H1 (cell line): ENCODE measurements around the gene AMOT. TPM values are rescaled to one million over a fixed set of nuclear protein-coding genes. Genes with fewer than 3 reads are reported as not detected.

Experiments
- CTCF ChIA-PET: fragments of 300-600 bp; sonication (Branson Sonifier 250); formaldehyde crosslinking; loops from one replicate; lab custom pipeline; 2021; ENCODE audit not compliant: partially characterized antibody; lab: Charles Lee
- POLR2A ChIA-PET: fragments of 300-600 bp; sonication (Branson Sonifier 250); formaldehyde crosslinking; loops from one replicate; lab custom pipeline; 2021; ENCODE audit warnings: inconsistent platforms; ENCODE audit not compliant: partially characterized antibody; lab: Charles Lee
- DNase-seq, 2 experiments: peaks; one replicate each; pipeline versions ENCODE4 v3.0.0 to v3.0.0-alpha.2; 2010 to 2022; ENCODE audit warnings: low spot score in 2 of 2, low read depth in 1 of 2, mixed read lengths in 1 of 2
- FAIRE-seq: peaks from 2 replicates; lab custom pipeline; 2011; peaks lifted over from hg19 to GRCh38; lab: Jason Lieb, UNC
- H2AFZ ChIP-seq: 2 replicates; pipeline ENCODE4 v1.8.1; 2012; ENCODE audit warnings: low read length, inconsistent platforms
- H2AK5ac ChIP-seq: 2 replicates; pipeline ENCODE4 v1.6.1; 2013; ENCODE audit warnings: low read depth, low read length
- H2BK120ac ChIP-seq: replicated peaks from 2 replicates; pipeline ENCODE3; 2013; ENCODE audit warnings: low read depth, low read length, inconsistent platforms
- H2BK12ac ChIP-seq: 2 replicates; pipeline ENCODE4 v1.6.1; 2013; ENCODE audit warnings: low read depth, low read length
- H2BK15ac ChIP-seq: 2 replicates; pipeline ENCODE4 v1.6.1; 2013; ENCODE audit warnings: low read length
- H2BK20ac ChIP-seq: 2 replicates; pipeline ENCODE4 v1.6.1; 2013; ENCODE audit warnings: low read length
- H2BK5ac ChIP-seq: 2 replicates; pipeline ENCODE4 v1.6.1; 2013; ENCODE audit warnings: low read depth, low read length
- H3K14ac ChIP-seq: 2 replicates; pipeline ENCODE4 v1.6.1; 2013; ENCODE audit warnings: inconsistent platforms; ENCODE audit not compliant: insufficient read length
- H3K18ac ChIP-seq: 2 replicates; pipeline ENCODE4 v1.6.1; 2013; ENCODE audit warnings: low read length; ENCODE audit errors: extremely low read depth
- H3K23ac ChIP-seq: 2 replicates; pipeline ENCODE4 v1.6.1; 2013; ENCODE audit warnings: inconsistent platforms; ENCODE audit not compliant: insufficient read length
- H3K23me2 ChIP-seq: 2 replicates; pipeline ENCODE4 v1.6.1; 2013; ENCODE audit warnings: low read depth, low read length
- H3K27ac ChIP-seq: 2 replicates; pipeline ENCODE4 v1.6.1; 2011; ENCODE audit warnings: low read depth, low read length, inconsistent platforms
- H3K27me3 ChIP-seq, 4 experiments: replicated peaks in 1 of 4; 1 replicate in 1 of 4; 2 replicates in 3 of 4; pipeline versions ENCODE4 v1.6.1 to v1.8.1; 2011 to 2013; ENCODE audit warnings: low read length in 3 of 4, mild to moderate bottlenecking in 3 of 4, inconsistent platforms in 2 of 4, mixed read lengths in 2 of 4, moderate library complexity in 1 of 4; ENCODE audit not compliant: control insufficient read depth in 3 of 4, insufficient read depth in 3 of 4; ENCODE audit errors: extremely low read depth in 1 of 4
- H3K36me3 ChIP-seq, 4 experiments: 2 replicates each; pipeline versions ENCODE4 v1.6.1 to v1.8.1; 2011 to 2013; ENCODE audit warnings: mild to moderate bottlenecking in 4 of 4, low read length in 3 of 4, moderate library complexity in 2 of 4, control low read depth in 1 of 4, inconsistent platforms in 1 of 4; ENCODE audit not compliant: insufficient read depth in 4 of 4, control insufficient read depth in 2 of 4
- H3K4ac ChIP-seq: replicated peaks from 2 replicates; pipeline ENCODE3; 2013; ENCODE audit warnings: low read length, low read depth, mixed read lengths, inconsistent platforms; ENCODE audit not compliant: insufficient read length
- H3K4me1 ChIP-seq, 4 experiments: replicated peaks in 1 of 4; 1 replicate in 1 of 4; 2 replicates in 3 of 4; pipeline versions ENCODE4 v1.6.1 to v1.8.1; 2011 to 2013; ENCODE audit warnings: low read length in 3 of 4, inconsistent platforms in 2 of 4, mixed read lengths in 1 of 4; ENCODE audit not compliant: insufficient read depth in 4 of 4, control insufficient read depth in 3 of 4
- H3K4me2 ChIP-seq, 2 experiments: 2 replicates each; pipeline versions ENCODE4 v1.6.1 to v1.8.1; 2011 to 2013; ENCODE audit warnings: low read depth in 2 of 2, low read length in 2 of 2, control low read depth in 1 of 2, inconsistent platforms in 1 of 2, mild to moderate bottlenecking in 1 of 2; ENCODE audit not compliant: insufficient read depth in 1 of 2
- H3K4me3 ChIP-seq, 4 experiments: fragments of 200-600, 300-600 bp in 1 of 4; sonication (generic), shearing (Covaris generic), sonication (Bioruptor Twin) in 1 of 4; 2 replicates each; pipeline versions ENCODE4 v1.5.1 to v1.8.1; 2011 to 2016; ENCODE audit warnings: low read length in 4 of 4, low read depth in 3 of 4, control low read depth in 2 of 4, inconsistent platforms in 2 of 4, mild to moderate bottlenecking in 2 of 4, mixed read lengths in 1 of 4, moderate library complexity in 1 of 4; ENCODE audit not compliant: insufficient read depth in 2 of 4; ENCODE audit errors: extremely low read depth in 1 of 4
- H3K56ac ChIP-seq: replicated peaks from 2 replicates; pipeline ENCODE3; 2013; ENCODE audit warnings: low read depth, mild to moderate bottlenecking, mixed read lengths, low read length, inconsistent platforms; ENCODE audit not compliant: insufficient read length
- H3K79me1 ChIP-seq: 2 replicates; pipeline ENCODE4 v1.6.1; 2013; ENCODE audit warnings: low read depth, low read length, control low read depth
- H3K79me2 ChIP-seq, 2 experiments: 2 replicates each; pipeline versions ENCODE4 v1.6.1 to v1.8.1; 2012 to 2013; ENCODE audit warnings: low read length in 2 of 2, mild to moderate bottlenecking in 2 of 2, inconsistent platforms in 1 of 2; ENCODE audit not compliant: insufficient read depth in 2 of 2, control insufficient read depth in 1 of 2
- H3K9ac ChIP-seq, 4 experiments: replicated peaks in 1 of 4; 1 replicate in 1 of 4; 2 replicates in 3 of 4; pipeline versions ENCODE4 v1.6.1 to v1.8.1; 2011 to 2013; ENCODE audit warnings: low read depth in 3 of 4, low read length in 3 of 4, control low read depth in 2 of 4, mild to moderate bottlenecking in 2 of 4, moderate library complexity in 2 of 4, inconsistent platforms in 1 of 4; ENCODE audit errors: extremely low read depth in 1 of 4
- H3K9me3 ChIP-seq, 2 experiments: 2 replicates each; pipeline versions ENCODE4 v1.6.1 to v1.8.1; 2012 to 2013; ENCODE audit warnings: mild to moderate bottlenecking in 2 of 2, moderate library complexity in 2 of 2, control low read depth in 1 of 2, inconsistent platforms in 1 of 2, low read depth in 1 of 2, low read length in 1 of 2, mixed read lengths in 1 of 2; ENCODE audit not compliant: insufficient read depth in 2 of 2
- H4K20me1 ChIP-seq, 2 experiments: replicated peaks in 1 of 2; 2 replicates each; pipeline versions ENCODE3 to v1.8.1; 2011 to 2013; ENCODE audit warnings: inconsistent platforms in 2 of 2, low read length in 2 of 2, mild to moderate bottlenecking in 1 of 2; ENCODE audit not compliant: insufficient read depth in 2 of 2, control insufficient read depth in 1 of 2
- H4K5ac ChIP-seq: 2 replicates; pipeline ENCODE4 v1.6.1; 2013; ENCODE audit warnings: low read length, low read depth, mixed read lengths, inconsistent platforms; ENCODE audit not compliant: insufficient read length
- H4K8ac ChIP-seq: 2 replicates; pipeline ENCODE4 v1.8.0; 2013; ENCODE audit warnings: mild to moderate bottlenecking, moderate library complexity, low read length, inconsistent platforms; ENCODE audit not compliant: insufficient read depth; ENCODE audit errors: extremely low read depth
- H4K91ac ChIP-seq: replicated peaks from 2 replicates; pipeline ENCODE3; 2013; ENCODE audit warnings: low read length, mixed read lengths, inconsistent platforms; ENCODE audit not compliant: insufficient read length
- KDM1A ChIP-seq: fragments of 200-600, 300-600 bp; sonication (generic); IDR thresholded peaks from 2 replicates; pipeline ENCODE4 v1.7.1; 2016; ENCODE audit warnings: mild to moderate bottlenecking, low read length, borderline replicate concordance
- NRF1 ChIP-seq: IDR thresholded peaks from 2 replicates; pipeline ENCODE4 v1.6.1; 2011; ENCODE audit warnings: mild to moderate bottlenecking, low read depth, low read length, improper control_type of control experiment
- PHF8 ChIP-seq: fragments of 200-600 bp; sonication (generic); conservative IDR thresholded peaks from 2 replicates; pipeline ENCODE4 v1.7.1; 2012; ENCODE audit warnings: low read depth, mild to moderate bottlenecking, inconsistent platforms, low read length, moderate library complexity
- RAD21 ChIP-seq, 2 experiments: IDR thresholded peaks in 1 of 2; conservative IDR thresholded peaks in 1 of 2; 2 replicates each; pipeline ENCODE4 v1.6.1; 2011; ENCODE audit warnings: low read depth in 2 of 2, low read length in 2 of 2, improper control_type of control experiment in 1 of 2, inconsistent platforms in 1 of 2, mild to moderate bottlenecking in 1 of 2, moderate library complexity in 1 of 2
- RFX5 ChIP-seq: IDR thresholded peaks from 2 replicates; pipeline ENCODE4 v1.6.1; 2011; ENCODE audit warnings: low read depth, low read length, improper control_type of control experiment, borderline replicate concordance
- SUZ12 ChIP-seq: fragments of 200-600 bp; sonication (generic); IDR thresholded peaks from 2 replicates; pipeline ENCODE4 v1.6.1; 2012; ENCODE audit warnings: mild to moderate bottlenecking, inconsistent platforms, low read length, moderate library complexity, mixed read lengths
- TAF1 ChIP-seq: IDR thresholded peaks from 2 replicates; pipeline ENCODE4 v1.6.1; 2011; ENCODE audit warnings: mild to moderate bottlenecking, low read depth, low read length
- WGBS, 2 experiments: shearing (Covaris generic) in 1 of 2; methylation state at CpG; one replicate each; pipeline versions ENCODE4 v1.1.6 to v1.1.7; 2013 to 2015; ENCODE audit warnings: low lambda C conversion rate in 2 of 2, mixed read lengths in 2 of 2, inconsistent platforms in 1 of 2, low coverage in 1 of 2, missing lambda C conversion rate in 1 of 2; ENCODE audit not compliant: insufficient replicate concordance in 2 of 2, insufficient coverage in 1 of 2, insufficient read length in 1 of 2; ENCODE audit errors: extremely low coverage in 1 of 2, missing lambda C conversion rate in 1 of 2; 5-methylcytosine and 5-hydroxymethylcytosine counted together
- polyA plus RNA-seq, 7 experiments: library from polyadenylated mRNA; depleted of rRNA in 3 of 7; stranded (reverse) in 5 of 7; unstranded in 2 of 7; fragments of >200 nt in 5 of 7; fragments of 200-250 nt in 2 of 7; gene quantifications; 1 replicate in 5 of 7; 2 replicates in 1 of 7; 4 replicates in 1 of 7; pipeline versions ENCODE4 v1.2.1 to v1.2.3, GENCODE V29; 2011 to 2013; ENCODE audit warnings: missing spikeins in 2 of 7, mixed read lengths in 2 of 7
- total RNA-seq: library from RNA; stranded (reverse); fragmentation: NEBNext Ultra II Directional; extraction: Animal tissue kit (Norgen Biotek cat#: 25700); gene quantifications from 2 replicates; pipeline ENCODE4 v1.2.1, GENCODE V29; 2021
- TF ChIP-seq, protein P1 (sequence below), 3 experiments: IDR thresholded peaks; 1 replicate in 2 of 3; 2 replicates in 1 of 3; pipeline versions ENCODE4 v1.5.1 to v1.6.1; 2011; ENCODE audit warnings: low read length in 3 of 3, mild to moderate bottlenecking in 3 of 3, inconsistent platforms in 2 of 3, low read depth in 1 of 3, moderate library complexity in 1 of 3; ENCODE audit not compliant: insufficient read depth in 1 of 3; ENCODE audit errors: control extremely low read depth in 1 of 3

The AMOT gene
- total and polyA plus RNA-seq, 2 of the 8 experiments (the other 6 are each of a cell fraction or from before 2014, with no cell fraction given) = 2.3 to 7.1 TPM

GRCh38 chrX:112851161-112851779, 10.6 kb upstream of the AMOT start:
- no peak overlapping the region for H3K18ac ChIP-seq
- H4K5ac ChIP-seq = no peak overlapping the region
- H2BK5ac ChIP-seq = no peak overlapping the region
- H3K4me2 ChIP-seq = no peak overlapping the region
- H3K4ac ChIP-seq = no peak overlapping the region
- no peak overlapping the region for H2BK20ac ChIP-seq
- H2BK120ac ChIP-seq = no peak overlapping the region
- H3K79me1 ChIP-seq = no peaks in the 10 kb centered on the region
- no peak overlapping the region for H3K4me3 ChIP-seq
- H3K23me2 ChIP-seq = no peaks in the 10 kb centered on the region
- H3K4me1 ChIP-seq = peaks cover 0 to 2% (median 0%) of the 10 kb centered on the region in 4 experiments; a peak in 2 of 7 replicates
- no peaks in the 10 kb centered on the region for H4K20me1 ChIP-seq
- H4K8ac ChIP-seq = no peak overlapping the region
- H3K9ac ChIP-seq = no peak overlapping the region
- no peak overlapping the region for H2BK12ac ChIP-seq
- TF ChIP-seq TAF1 (no peak), PHF8 (no peak), RFX5 (no peak), NRF1 (no peak), SUZ12 (no peak), RAD21 (IDR thresholded peaks at IDR 0.05 in 1 of 2, conservative IDR thresholded peaks at IDR 0.05 in 1 of 2; ENCODE audit: low read depth in 2 of 2, low read length in 2 of 2) (no peak), KDM1A (no peak)
- TF ChIP-seq, protein P1, sequence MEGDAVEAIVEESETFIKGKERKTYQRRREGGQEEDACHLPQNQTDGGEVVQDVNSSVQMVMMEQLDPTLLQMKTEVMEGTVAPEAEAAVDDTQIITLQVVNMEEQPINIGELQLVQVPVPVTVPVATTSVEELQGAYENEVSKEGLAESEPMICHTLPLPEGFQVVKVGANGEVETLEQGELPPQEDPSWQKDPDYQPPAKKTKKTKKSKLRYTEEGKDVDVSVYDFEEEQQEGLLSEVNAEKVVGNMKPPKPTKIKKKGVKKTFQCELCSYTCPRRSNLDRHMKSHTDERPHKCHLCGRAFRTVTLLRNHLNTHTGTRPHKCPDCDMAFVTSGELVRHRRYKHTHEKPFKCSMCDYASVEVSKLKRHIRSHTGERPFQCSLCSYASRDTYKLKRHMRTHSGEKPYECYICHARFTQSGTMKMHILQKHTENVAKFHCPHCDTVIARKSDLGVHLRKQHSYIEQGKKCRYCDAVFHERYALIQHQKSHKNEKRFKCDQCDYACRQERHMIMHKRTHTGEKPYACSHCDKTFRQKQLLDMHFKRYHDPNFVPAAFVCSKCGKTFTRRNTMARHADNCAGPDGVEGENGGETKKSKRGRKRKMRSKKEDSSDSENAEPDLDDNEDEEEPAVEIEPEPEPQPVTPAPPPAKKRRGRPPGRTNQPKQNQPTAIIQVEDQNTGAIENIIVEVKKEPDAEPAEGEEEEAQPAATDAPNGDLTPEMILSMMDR (IDR thresholded peaks at IDR 0.05; ENCODE audit: control extremely low read depth in 1 of 3, insufficient read depth in 1 of 3, low read depth in 1 of 3, low read length in 3 of 3) = no peak
- H2BK15ac ChIP-seq = no peak overlapping the region
- H3K9me3 ChIP-seq = peaks cover 0 to 6% of the 10 kb centered on the region in 2 experiments; a peak in 1 of 4 replicates
- WGBS, 2 experiments = 79% methylated on average over 2 of the region's 2 CpGs; no CpG with 5 or more reads in 1 of the 2 experiments
- DNase-seq = no peak
- H3K27me3 ChIP-seq = no peaks in the 10 kb centered on the region
- no peak overlapping the region for H3K23ac ChIP-seq
- H3K79me2 ChIP-seq = no peaks in the 10 kb centered on the region
- no peak overlapping the region for H3K56ac ChIP-seq
- POLR2A ChIA-PET = no interaction called here
- no peak overlapping the region for H3K27ac ChIP-seq
- no peak for FAIRE-seq
- H2AFZ ChIP-seq = no peak overlapping the region
- CTCF ChIA-PET = interaction anchor here (1.2 kb wide), 1 partner anchor 18 kb away, joined by 5 read pairs; no protein-coding TSS in a partner anchor
- no peaks in the 10 kb centered on the region for H3K36me3 ChIP-seq
- H3K14ac ChIP-seq = no peak overlapping the region
- no peak overlapping the region for H2AK5ac ChIP-seq
- no peak overlapping the region for H4K91ac ChIP-seq
